CD4-positive, CD25-positive, alpha-beta regulatory T cell (primary cell): ENCODE data around the gene BRPF3. TPM values are rescaled to one million over a fixed set of nuclear protein-coding genes. Genes with fewer than 3 reads are reported as not detected.

Source experiments
- ATAC-seq, 2 donors: fragments of 150-1000 bp; cut with Tn5 transposase; one replicate each; pipeline ENCODE4 v1.10.0; 2021; ENCODE audit warnings: low read depth in 2 of 2, moderate number of reproducible peaks in 2 of 2, moderate library complexity in 1 of 2
- DNase-seq, 3 donors: peaks; one replicate each; pipeline versions ENCODE4 v3.0.0 to v3.0.0-alpha.2; 2012 to 2022; ENCODE audit warnings: mixed read lengths in 1 of 3
- H3K27ac ChIP-seq: one replicate; pipeline ENCODE4 v1.7.0; 2013; ENCODE audit warnings: mild to moderate bottlenecking, low read length; ENCODE audit not compliant: insufficient read depth, poor library complexity, severe bottlenecking
- H3K27me3 ChIP-seq: one replicate; pipeline ENCODE4 v1.7.0; 2013; ENCODE audit warnings: low read length; ENCODE audit not compliant: control insufficient read depth, insufficient read depth
- H3K36me3 ChIP-seq: one replicate; pipeline ENCODE4 v1.7.0; 2013; ENCODE audit warnings: mild to moderate bottlenecking, low read length, moderate library complexity; ENCODE audit not compliant: control insufficient read depth, insufficient read depth
- H3K4me1 ChIP-seq: 2 replicates; pipeline ENCODE4 v1.7.0; 2013; ENCODE audit warnings: mild to moderate bottlenecking, low read length; ENCODE audit not compliant: insufficient read depth, control insufficient read depth, poor library complexity, severe bottlenecking
- H3K4me3 ChIP-seq: one replicate; pipeline ENCODE4 v1.7.0; 2013; ENCODE audit warnings: low read depth, mild to moderate bottlenecking, low read length, moderate library complexity
- H3K9me3 ChIP-seq, 2 experiments: 1 replicate in 1 of 2; 2 replicates in 1 of 2; pipeline ENCODE4 v1.7.0; 2013; ENCODE audit warnings: low read length in 2 of 2, mild to moderate bottlenecking in 1 of 2, moderate library complexity in 1 of 2; ENCODE audit not compliant: control insufficient read depth in 2 of 2
- H3K27ac Mint-ChIP-seq, 3 donors: one replicate each; pipeline ENCODE4 v1.8.0; 2020 to 2022; ENCODE audit warnings: mild to moderate bottlenecking in 3 of 3, mixed read lengths in 3 of 3, moderate library complexity in 2 of 3
- H3K27me3 Mint-ChIP-seq: one replicate; pipeline ENCODE4 v1.8.0; 2022; ENCODE audit warnings: mild to moderate bottlenecking, mixed read lengths
- H3K36me3 Mint-ChIP-seq: one replicate; pipeline ENCODE4 v1.8.0; 2020; ENCODE audit warnings: mixed read lengths
- H3K4me1 Mint-ChIP-seq, 4 donors: one replicate each; pipeline ENCODE4 v1.8.0; 2020 to 2022; ENCODE audit warnings: mixed read lengths in 4 of 4, mild to moderate bottlenecking in 1 of 4
- H3K4me3 Mint-ChIP-seq, 4 donors: one replicate each; pipeline ENCODE4 v1.8.0; 2020 to 2022; ENCODE audit warnings: mild to moderate bottlenecking in 4 of 4, mixed read lengths in 4 of 4, moderate library complexity in 3 of 4
- H3K9me3 Mint-ChIP-seq, 7 donors: one replicate each; pipeline ENCODE4 v1.8.0; 2020 to 2022; ENCODE audit warnings: mixed read lengths in 7 of 7, mild to moderate bottlenecking in 3 of 7, moderate library complexity in 2 of 7
- polyA plus RNA-seq, 4 donors: library from polyadenylated mRNA; unstranded; fragments of 300-500 nt; fragmentation: Illumina TruSeq; gene quantifications; one replicate each; pipeline ENCODE4 v1.2.3, GENCODE V29; 2021
- total RNA-seq: library from RNA; stranded (reverse); gene quantifications from one replicate; pipeline ENCODE4 v1.2.3, GENCODE V29; 2022

The BRPF3 gene
- total and polyA plus RNA-seq, 5 donors from 2014 or later = 3.2 to 37.7 (median 4.4) TPM

- no peak overlapping the region for H3K27ac ChIP-seq
- Mint-ChIP-seq H3K4me3 (no peak overlapping the region), H3K4me1 (peaks cover 0 to 5% (median 3%) of the 10 kb centered on the region in 4 donors), H3K9me3 (no peaks in the 10 kb centered on the region), H3K27me3 (no peaks in the 10 kb centered on the region), H3K36me3 (peaks cover 42% of the 10 kb centered on the region), H3K27ac (no peak overlapping the region)
- no peaks in the 10 kb centered on the region for H3K27me3 ChIP-seq
- DNase-seq = no peak
- H3K9me3 ChIP-seq = no peaks in the 10 kb centered on the region
- H3K4me1 ChIP-seq = no peaks in the 10 kb centered on the region
- ATAC-seq = no peak
- peaks cover 82% of the 10 kb centered on the region for H3K36me3 ChIP-seq
- no peak overlapping the region for H3K4me3 ChIP-seq
These were observed 26.4 kb downstream of the BRPF3 start for GRCh38 chr6:36222924-36223323.

DNA sequence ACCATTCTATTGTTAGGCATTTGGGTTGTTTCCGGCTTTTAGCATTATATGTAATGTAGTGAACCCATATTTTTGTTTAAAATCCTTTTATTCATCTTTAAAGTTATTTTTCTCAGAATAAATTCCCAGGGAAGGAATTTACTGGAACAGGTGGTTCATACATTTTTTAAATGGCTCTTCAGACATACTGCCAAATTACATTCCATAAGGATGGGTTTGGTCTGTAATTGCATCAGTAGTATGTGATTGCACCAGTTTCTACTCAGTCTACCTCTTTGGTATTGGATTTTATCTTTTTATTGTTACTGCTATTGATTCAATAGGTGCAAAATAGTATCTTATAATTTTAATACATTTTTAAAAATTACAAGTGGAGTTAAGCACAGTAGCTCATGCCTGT is 27.2 kb downstream of the BRPF3 start:
- H3K4me3 Mint-ChIP-seq = no peak overlapping the region
- H3K36me3 Mint-ChIP-seq = peaks cover 39% of the 10 kb centered on the region
- no peaks in the 10 kb centered on the region for H3K9me3 Mint-ChIP-seq
- ATAC-seq = no peak
- Histone ChIP-seq H3K9me3 (no peaks in the 10 kb centered on the region), H3K36me3 (peaks cover 82% of the 10 kb centered on the region), H3K4me1 (no peaks in the 10 kb centered on the region), H3K27ac (no peak overlapping the region), H3K27me3 (no peaks in the 10 kb centered on the region), H3K4me3 (no peak overlapping the region)
- DNase-seq = no peak
- H3K4me1 Mint-ChIP-seq = peaks cover 0 to 5% (median 3%) of the 10 kb centered on the region in 4 donors
- H3K27ac Mint-ChIP-seq = no peak overlapping the region
- no peaks in the 10 kb centered on the region for H3K27me3 Mint-ChIP-seq

GRCh38 chr6:36224918-36225461 is 28.4 kb downstream of the BRPF3 start:
- peaks cover 44% of the 10 kb centered on the region for H3K36me3 Mint-ChIP-seq

DNA sequence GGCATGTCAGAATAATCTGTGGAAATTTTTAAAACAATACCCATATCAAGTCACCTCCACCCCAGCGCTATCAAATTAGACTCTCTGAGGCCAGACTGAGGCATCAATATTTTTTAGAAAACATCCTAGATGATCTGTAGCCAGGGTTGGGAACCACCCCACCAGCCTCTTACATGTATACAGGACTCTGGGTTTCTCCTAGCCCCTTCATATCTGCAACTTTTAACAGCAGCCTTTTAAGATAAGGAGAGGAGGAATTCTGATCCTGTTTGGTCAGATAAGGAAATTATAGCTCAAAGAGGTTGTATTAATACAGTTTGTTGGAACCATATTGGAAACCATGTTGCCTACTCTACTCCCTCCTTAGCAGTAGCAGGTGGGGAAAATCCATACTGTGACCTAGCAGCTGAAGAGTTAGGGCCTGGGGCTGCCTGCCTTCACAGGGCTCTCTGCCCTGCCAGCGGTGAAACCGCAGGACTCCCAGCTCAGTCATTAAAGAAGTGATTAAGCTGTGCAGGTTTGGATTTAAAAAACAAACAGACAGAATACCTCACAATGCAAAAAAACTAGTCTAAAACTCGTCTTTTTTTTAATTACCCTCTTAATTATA is 30.0 kb downstream of the BRPF3 start:
- no peak overlapping the region for H3K27ac Mint-ChIP-seq
- no peaks in the 10 kb centered on the region for H3K9me3 ChIP-seq
- no peak overlapping the region for H3K4me3 ChIP-seq
- H3K9me3 Mint-ChIP-seq = no peaks in the 10 kb centered on the region
- peaks cover 0 to 4% (median 0%) of the 10 kb centered on the region in 4 donors for H3K4me1 Mint-ChIP-seq
- peaks cover 55% of the 10 kb centered on the region for H3K36me3 Mint-ChIP-seq
- DNase-seq (no peak), ATAC-seq (no peak)
- no peaks in the 10 kb centered on the region for H3K27me3 ChIP-seq
- no peak overlapping the region for H3K27ac ChIP-seq
- H3K4me3 Mint-ChIP-seq = no peak overlapping the region
- H3K27me3 Mint-ChIP-seq = no peaks in the 10 kb centered on the region
- no peaks in the 10 kb centered on the region for H3K4me1 ChIP-seq
- H3K36me3 ChIP-seq = peaks cover 90% of the 10 kb centered on the region

More at GRCh38 chr6:36224918-36225461, 28.4 kb downstream of the BRPF3 start:
- Mint-ChIP-seq H3K4me1 (peaks cover 0 to 5% (median 2%) of the 10 kb centered on the region in 4 donors), H3K27ac (no peak overlapping the region), H3K9me3 (no peaks in the 10 kb centered on the region), H3K27me3 (no peaks in the 10 kb centered on the region), H3K4me3 (no peak overlapping the region)
- Histone ChIP-seq H3K4me1 (no peaks in the 10 kb centered on the region), H3K36me3 (peaks cover 81% of the 10 kb centered on the region), H3K9me3 (no peaks in the 10 kb centered on the region), H3K4me3 (no peak overlapping the region), H3K27ac (no peak overlapping the region), H3K27me3 (no peaks in the 10 kb centered on the region)
- ATAC-seq (no peak), DNase-seq (no peak)

- DNase-seq (no peak), ATAC-seq (no peak)
- Histone ChIP-seq H3K36me3 (peaks cover 87% of the 10 kb centered on the region), H3K27me3 (no peaks in the 10 kb centered on the region), H3K9me3 (no peaks in the 10 kb centered on the region), H3K4me3 (no peak overlapping the region), H3K4me1 (no peaks in the 10 kb centered on the region), H3K27ac (no peak overlapping the region)
- peaks cover 59% of the 10 kb centered on the region for H3K36me3 Mint-ChIP-seq
- no peak overlapping the region for H3K4me3 Mint-ChIP-seq
- peak overlapping the region; percentile 48 to 60 (median 59) for H3K27ac Mint-ChIP-seq
- no peaks in the 10 kb centered on the region for H3K9me3 Mint-ChIP-seq
- peaks cover 0 to 3% (median 0%) of the 10 kb centered on the region in 4 donors for H3K4me1 Mint-ChIP-seq
- H3K27me3 Mint-ChIP-seq = no peaks in the 10 kb centered on the region
These were observed 31.1 kb downstream of the BRPF3 start for GRCh38 chr6:36227379-36228228.

DNA sequence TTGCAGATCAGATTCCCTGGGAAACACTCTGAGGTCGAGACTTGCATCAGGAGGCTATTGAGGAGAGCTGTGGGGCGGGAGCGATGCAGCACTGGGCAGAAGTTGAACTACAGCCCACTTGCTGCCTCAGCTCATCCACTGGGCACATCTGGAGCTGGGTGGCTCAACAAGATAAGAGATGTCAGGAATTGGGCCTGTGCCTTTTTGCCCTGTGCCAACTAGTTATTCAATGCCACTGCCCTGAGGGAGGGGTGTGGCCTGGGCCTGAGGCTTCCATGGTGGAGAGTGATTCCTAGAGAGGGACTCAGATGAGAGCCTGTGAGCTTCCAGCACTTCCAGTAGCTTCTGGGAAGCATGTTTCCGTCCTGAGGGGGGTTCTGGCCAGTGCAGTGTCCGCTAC is 32.7 kb downstream of the BRPF3 start:
- H3K36me3 Mint-ChIP-seq = peaks cover 51% of the 10 kb centered on the region
- H3K27ac ChIP-seq = no peak overlapping the region
- no peaks in the 10 kb centered on the region for H3K9me3 Mint-ChIP-seq
- H3K27ac Mint-ChIP-seq = peak overlapping the region in 1 of 3 donors; percentile 72
- ATAC-seq (no peak), DNase-seq (no peak)
- H3K4me1 Mint-ChIP-seq = no peaks in the 10 kb centered on the region
- no peaks in the 10 kb centered on the region for H3K27me3 Mint-ChIP-seq
- H3K27me3 ChIP-seq = no peaks in the 10 kb centered on the region
- H3K4me3 ChIP-seq = no peak overlapping the region
- H3K4me1 ChIP-seq = no peaks in the 10 kb centered on the region
- H3K9me3 ChIP-seq = no peaks in the 10 kb centered on the region
- H3K36me3 ChIP-seq = peaks cover 82% of the 10 kb centered on the region
- H3K4me3 Mint-ChIP-seq = no peak overlapping the region

DNA sequence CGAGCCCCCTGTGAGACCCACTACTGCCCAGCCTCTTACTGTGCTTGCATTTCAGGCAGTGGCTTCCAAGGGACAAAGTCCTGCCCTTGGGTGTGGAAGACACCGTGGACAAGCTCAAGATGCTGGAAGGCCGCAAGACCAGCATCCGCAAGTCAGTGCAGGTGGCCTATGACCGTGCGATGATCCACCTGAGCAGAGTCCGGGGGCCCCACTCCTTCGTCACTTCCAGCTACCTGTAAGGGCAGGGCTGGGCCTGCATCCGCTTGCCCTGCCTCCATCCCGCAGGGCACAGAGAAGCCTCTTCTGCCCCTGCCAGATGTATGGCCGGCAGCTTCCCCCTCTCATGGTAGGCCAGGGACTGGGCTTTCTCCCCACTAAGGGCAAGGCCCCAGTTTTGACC is 33.8 kb downstream of the BRPF3 start:
- H3K27me3 Mint-ChIP-seq = no peaks in the 10 kb centered on the region
- H3K27me3 ChIP-seq = no peaks in the 10 kb centered on the region
- H3K9me3 Mint-ChIP-seq = no peaks in the 10 kb centered on the region
- H3K4me1 Mint-ChIP-seq = peaks cover 0 to 5% (median 2%) of the 10 kb centered on the region in 4 donors
- peaks cover 54% of the 10 kb centered on the region for H3K36me3 Mint-ChIP-seq
- peak overlapping the region in 1 of 3 donors; percentile 72 for H3K27ac Mint-ChIP-seq
- no peak for ATAC-seq
- no peak overlapping the region for H3K4me3 ChIP-seq
- H3K36me3 ChIP-seq = peaks cover 73% of the 10 kb centered on the region
- H3K4me3 Mint-ChIP-seq = no peak overlapping the region
- H3K27ac ChIP-seq = no peak overlapping the region
- DNase-seq = no peak
- H3K4me1 ChIP-seq = no peaks in the 10 kb centered on the region
- no peaks in the 10 kb centered on the region for H3K9me3 ChIP-seq
